ENCODE measurements around the gene AP1S1.
"Not testable (repeated sequence)": the region's sequence is repeated elsewhere in the genome, so short reads cannot be mapped to it uniquely, and the experiment has no call there.

AP1S1 gene

DNA sequence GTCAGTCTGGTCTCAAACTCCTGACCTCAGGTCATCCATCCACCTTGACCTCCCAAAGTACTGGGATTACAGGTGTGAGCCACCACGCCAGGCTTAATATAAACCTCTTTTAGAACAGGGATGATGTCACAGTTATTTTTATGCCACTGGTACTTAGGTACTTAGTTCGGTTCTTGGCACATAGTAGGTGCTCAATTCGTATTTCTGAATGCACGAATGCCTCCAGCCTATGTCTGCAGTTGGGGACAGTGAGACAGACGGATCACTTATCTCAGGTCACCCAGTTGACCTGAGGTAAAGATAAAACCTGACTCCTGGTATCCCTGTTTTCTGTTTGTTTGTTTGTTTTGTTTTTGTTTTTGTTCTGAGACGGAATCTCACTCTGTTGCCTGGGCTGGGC, 31.9 kb downstream of the AP1S1 start:
- TF ChIP-seq, protein P1, sequence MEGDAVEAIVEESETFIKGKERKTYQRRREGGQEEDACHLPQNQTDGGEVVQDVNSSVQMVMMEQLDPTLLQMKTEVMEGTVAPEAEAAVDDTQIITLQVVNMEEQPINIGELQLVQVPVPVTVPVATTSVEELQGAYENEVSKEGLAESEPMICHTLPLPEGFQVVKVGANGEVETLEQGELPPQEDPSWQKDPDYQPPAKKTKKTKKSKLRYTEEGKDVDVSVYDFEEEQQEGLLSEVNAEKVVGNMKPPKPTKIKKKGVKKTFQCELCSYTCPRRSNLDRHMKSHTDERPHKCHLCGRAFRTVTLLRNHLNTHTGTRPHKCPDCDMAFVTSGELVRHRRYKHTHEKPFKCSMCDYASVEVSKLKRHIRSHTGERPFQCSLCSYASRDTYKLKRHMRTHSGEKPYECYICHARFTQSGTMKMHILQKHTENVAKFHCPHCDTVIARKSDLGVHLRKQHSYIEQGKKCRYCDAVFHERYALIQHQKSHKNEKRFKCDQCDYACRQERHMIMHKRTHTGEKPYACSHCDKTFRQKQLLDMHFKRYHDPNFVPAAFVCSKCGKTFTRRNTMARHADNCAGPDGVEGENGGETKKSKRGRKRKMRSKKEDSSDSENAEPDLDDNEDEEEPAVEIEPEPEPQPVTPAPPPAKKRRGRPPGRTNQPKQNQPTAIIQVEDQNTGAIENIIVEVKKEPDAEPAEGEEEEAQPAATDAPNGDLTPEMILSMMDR (conservative IDR thresholded peaks at IDR 0.05; ENCODE audit: low read depth, low read length), result no peak
- no peak overlapping the region for H3K4me3 ChIP-seq (ENCODE audit: low read length)
- DNase-seq (ENCODE audit: low read depth), result no peak

DNA sequence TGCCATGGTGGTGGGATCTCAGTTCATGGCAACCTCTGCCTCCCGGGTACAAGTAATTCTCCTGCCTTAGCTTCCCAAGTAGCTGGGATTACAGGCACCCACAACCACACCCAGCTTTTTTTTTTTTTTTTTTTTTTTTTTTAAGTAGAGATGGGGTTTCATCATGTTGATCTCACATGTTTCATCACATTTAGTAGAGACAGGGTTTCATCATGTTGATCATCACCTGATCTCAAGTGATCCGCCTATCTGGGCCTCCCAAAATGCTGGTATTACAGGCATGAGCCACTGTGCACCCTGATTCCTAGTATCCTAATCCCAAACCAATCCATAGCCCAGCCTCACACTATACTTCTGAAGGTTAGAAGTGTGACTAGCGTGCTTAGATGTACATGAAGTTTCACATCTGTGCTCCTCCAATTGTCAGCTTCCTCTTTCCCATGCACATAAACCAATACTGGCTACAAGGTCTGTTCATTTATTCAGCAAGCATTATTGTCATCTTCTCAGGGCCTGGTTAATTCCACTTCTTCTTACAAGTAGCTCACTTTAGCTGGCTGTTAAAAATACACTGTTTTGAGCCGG, 32.7 kb downstream of the AP1S1 start:
- no peak for DNase-seq (ENCODE audit: low read depth)
- TF ChIP-seq, protein P1 (conservative IDR thresholded peaks at IDR 0.05; ENCODE audit: low read depth, low read length), result no peak
- H3K4me3 ChIP-seq (ENCODE audit: low read length), result no peak overlapping the region

DNA sequence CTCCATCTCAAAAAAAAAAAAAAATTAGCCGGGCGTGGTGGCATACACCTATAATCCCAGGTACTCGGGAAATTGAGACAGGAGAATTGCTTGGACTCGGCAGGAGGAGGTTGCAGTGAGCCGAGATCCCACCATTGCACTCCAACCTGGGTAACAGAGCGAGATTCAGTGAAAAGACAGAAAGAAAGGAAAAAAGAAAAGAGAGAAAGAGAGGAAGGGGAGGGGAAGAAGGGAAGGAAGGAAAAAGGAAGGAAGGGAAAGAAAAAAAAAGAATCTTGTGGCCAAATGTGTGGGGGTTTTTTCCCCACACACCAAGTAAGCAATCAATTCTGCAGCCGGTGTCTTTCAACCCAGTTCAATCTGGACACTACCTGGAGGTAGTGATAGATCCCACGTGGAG, 34.8 kb downstream of the AP1S1 start:
- TF ChIP-seq, protein P1 (conservative IDR thresholded peaks at IDR 0.05; ENCODE audit: low read depth, low read length), result no peak

DNA sequence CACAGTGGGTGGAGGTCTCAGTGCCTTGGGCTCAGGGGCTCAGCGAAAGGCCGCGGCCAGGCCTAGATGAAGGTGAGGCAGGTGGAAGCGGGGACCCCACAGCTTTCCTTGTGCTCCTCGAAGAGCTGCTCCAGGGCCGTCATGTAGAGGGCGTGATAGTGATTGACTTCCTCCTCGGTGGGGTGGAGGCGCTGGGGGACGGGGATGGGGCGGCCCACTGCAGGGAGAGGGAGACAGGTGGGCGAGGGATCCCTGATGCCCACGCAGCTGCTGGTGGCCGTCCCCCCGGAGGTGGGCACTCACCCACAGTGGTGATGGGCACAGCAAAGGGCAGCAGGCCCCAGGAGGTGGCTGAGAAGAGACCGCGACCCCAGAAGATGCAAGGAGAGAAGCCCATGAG, 41.6 kb downstream of the AP1S1 start:
- DNase-seq (ENCODE audit: low read depth), result no peak
- H3K4me3 ChIP-seq (ENCODE audit: low read length), result no peak overlapping the region
- TF ChIP-seq, protein P1 (conservative IDR thresholded peaks at IDR 0.05; ENCODE audit: low read depth, low read length), result no peak

More for the DNA sequence above, 34.8 kb downstream of the AP1S1 start:
- DNase-seq (ENCODE audit: low read depth), result no peak
- H3K4me3 ChIP-seq (ENCODE audit: low read length), result no peak overlapping the region

DNA sequence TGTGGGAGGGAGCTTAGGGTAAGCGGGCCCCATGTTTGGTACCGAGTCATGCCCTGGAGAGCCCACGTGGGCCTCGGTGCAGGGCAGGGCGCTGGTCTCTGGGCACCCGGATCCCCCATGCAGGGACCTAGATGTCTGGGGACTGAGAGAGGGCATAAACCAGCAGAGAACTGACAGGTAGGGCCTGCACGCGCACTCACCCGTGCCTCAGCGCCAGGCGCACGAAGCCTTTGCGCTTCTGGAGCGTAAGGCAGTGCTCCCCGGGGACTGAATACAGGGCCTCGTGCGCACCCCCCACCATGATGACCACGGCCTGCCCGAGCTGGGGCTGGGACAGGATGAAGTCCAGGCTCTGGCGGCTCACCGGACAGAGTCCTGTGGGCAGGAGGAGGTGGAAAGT, 43.7 kb downstream of the AP1S1 start:
- DNase-seq (ENCODE audit: low read depth), result no peak
- TF ChIP-seq, protein P1 (conservative IDR thresholded peaks at IDR 0.05; ENCODE audit: low read depth, low read length), result no peak
- no peak overlapping the region for H3K4me3 ChIP-seq (ENCODE audit: low read length)

DNA sequence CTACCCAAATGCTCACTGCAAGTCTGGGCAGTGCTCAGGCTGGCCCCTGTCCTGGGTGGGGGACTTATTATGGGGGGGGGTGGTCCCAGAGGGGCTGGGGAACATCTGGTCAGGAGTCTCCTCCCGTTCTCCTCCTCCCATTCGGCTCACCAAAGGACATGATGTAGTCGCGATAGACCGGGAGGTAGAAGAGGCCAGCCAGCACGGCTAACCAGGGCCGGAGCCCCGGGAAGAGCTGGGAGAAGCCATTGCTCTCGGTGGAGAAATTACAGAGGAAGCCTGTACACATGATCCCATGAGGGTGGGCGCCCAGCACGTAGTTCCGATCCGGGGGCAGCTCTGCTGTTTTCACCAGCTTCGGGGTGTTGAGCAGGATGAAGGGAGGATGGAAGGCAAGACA, 44.2 kb downstream of the AP1S1 start:
- H3K4me3 ChIP-seq (ENCODE audit: low read length), result no peak overlapping the region
- DNase-seq (ENCODE audit: low read depth), result no peak
- TF ChIP-seq, protein P1 (conservative IDR thresholded peaks at IDR 0.05; ENCODE audit: low read depth, low read length), result no peak

DNA sequence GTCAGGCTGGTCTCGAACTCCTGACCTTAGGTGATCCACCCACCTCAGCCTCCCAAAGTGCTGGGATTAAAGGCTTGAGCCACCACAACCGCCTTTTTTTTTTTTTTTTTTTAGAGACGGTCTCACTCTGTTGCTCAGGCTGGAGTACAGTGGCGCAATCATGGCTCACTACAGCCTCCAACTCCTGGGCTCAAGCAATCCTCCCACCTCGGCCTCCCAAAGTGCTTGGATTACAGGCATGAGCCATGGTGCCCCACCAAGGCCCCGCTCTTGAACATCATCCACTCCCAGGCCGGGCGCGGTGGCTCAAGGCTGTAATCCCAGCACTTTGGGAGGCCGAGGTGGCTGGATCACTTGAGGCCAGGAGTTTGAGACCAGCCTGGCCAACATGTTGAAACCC, 45.2 kb downstream of the AP1S1 start:
- not testable (repeated sequence) for H3K4me3 ChIP-seq (ENCODE audit: low read length); DNase-seq (ENCODE audit: low read depth)

DNA sequence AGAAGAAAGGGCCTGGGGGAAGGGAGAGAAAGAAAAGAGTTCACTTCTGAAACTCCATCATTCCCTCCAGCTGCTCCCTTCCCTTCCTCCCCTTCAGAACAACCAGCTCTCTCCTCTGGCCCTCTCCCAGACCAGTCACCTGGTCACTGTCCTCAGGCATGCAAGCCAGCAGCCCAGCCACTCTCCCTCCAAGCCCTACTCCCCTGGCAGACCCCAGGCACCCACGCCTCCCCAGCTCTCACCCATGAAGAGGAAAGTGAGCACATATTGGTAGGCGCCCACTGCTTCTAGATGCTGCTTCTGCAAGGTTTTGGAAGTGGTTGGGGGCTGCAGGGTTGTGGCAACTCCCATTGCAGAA, 46.2 kb downstream of the AP1S1 start:
- no peak overlapping the region for H3K4me3 ChIP-seq (ENCODE audit: low read length)
- DNase-seq (ENCODE audit: low read depth), result no peak
- TF ChIP-seq, protein P1 (conservative IDR thresholded peaks at IDR 0.05; ENCODE audit: low read depth, low read length), result no peak

All from retinal pigment epithelial cell (primary cell).